K562 (cell line): Measurements from ENCODE around the gene SLC37A2.

Experiments used
- E4F1 ChIP-seq: fragments of 250-450 bp; sonication (Bioruptor Pico); IDR thresholded peaks from 2 replicates; pipeline ENCODE4 v1.5.0; 2021; ENCODE audit warnings: mild to moderate bottlenecking, borderline replicate concordance
- EZH2 ChIP-seq: IDR thresholded peaks from 2 replicates; pipeline ENCODE4 v1.6.1; 2012; ENCODE audit warnings: low read depth, mild to moderate bottlenecking, inconsistent platforms, low read length, borderline replicate concordance
- MEF2A ChIP-seq: IDR thresholded peaks from 2 replicates; pipeline ENCODE4 v1.6.1; 2011; ENCODE audit warnings: low read depth, mild to moderate bottlenecking, low read length, moderate library complexity; ENCODE audit not compliant: control insufficient read depth
- RERE ChIP-seq: sonication (generic); formaldehyde crosslinking; IDR thresholded peaks from 2 replicates; pipeline ENCODE4 v1.8.0; 2023; ENCODE audit warnings: missing genetic modification reagents, mild to moderate bottlenecking, borderline replicate concordance
- ZBTB1 ChIP-seq: sonication (generic); formaldehyde crosslinking; IDR thresholded peaks from 2 replicates; pipeline ENCODE4 v1.8.1; 2023; ENCODE audit warnings: missing genetic modification reagents, low read depth, mild to moderate bottlenecking, borderline replicate concordance

- no peak for TF ChIP-seq ZBTB1 (CRISPR knock-in tag)
- no peak for TF ChIP-seq MEF2A
- TF ChIP-seq E4F1 = no peak
- no peak for TF ChIP-seq RERE (CRISPR knock-in tag)
- TF ChIP-seq EZH2 = no peak
Measured at GRCh38 chr11:125053167-125053566, 9.9 kb upstream of the SLC37A2 start.
